NCI-H460 (cell line): Measurements from ENCODE around the gene TIMM44. TPM values are rescaled to one million over a fixed set of nuclear protein-coding genes. Genes with fewer than 3 reads are reported as not detected.
"Not testable (repeated sequence)": the region's sequence is repeated elsewhere in the genome, so short reads cannot be mapped to it uniquely, and the experiment has no call there.

Source experiments
- DNase-seq: peaks from one replicate; pipeline ENCODE4 v3.0.0-alpha.2; 2016; ENCODE audit warnings: low read depth; ENCODE audit errors: extremely low read depth
- total RNA-seq: library from RNA; depleted of rRNA; stranded (reverse); fragments of >200 nt; shearing (Covaris generic); gene quantifications from 2 replicates; pipeline ENCODE4 v1.2.3, GENCODE V29; 2014

TIMM44 gene
- total RNA-seq, 1 experiment from 2014 or later, result 135 TPM

- DNase-seq, result no peak
Observed at GRCh38 chr19:7904074-7905020, 39.1 kb downstream of the TIMM44 start.

GRCh38 chr19:7903244-7904073, 40.0 kb downstream of the TIMM44 start, which contains the start of gene MAP2K7:
TSS of gene MAP2K7 (plus strand) at chr19:7903877. CDS start at chr19:7903945, 68 bp downstream.
- DNase-seq, result peak; percentile 97

- DNase-seq, result no peak
Observed at GRCh38 chr19:7902796-7903243, 40.6 kb downstream of the TIMM44 start.

GRCh38 chr19:7901337-7901736, 42.1 kb downstream of the TIMM44 start:
- no peak for DNase-seq

GRCh38 chr19:7900931-7901330, 42.5 kb downstream of the TIMM44 start:
- no peak for DNase-seq

GRCh38 chr19:7900401-7900870, 43.0 kb downstream of the TIMM44 start:
- DNase-seq, result no peak

- DNase-seq, result no peak
Observed at GRCh38 chr19:7899751-7900378, 43.6 kb downstream of the TIMM44 start.

- DNase-seq, result no peak
Observed at GRCh38 chr19:7898967-7899366, 44.5 kb downstream of the TIMM44 start.

GRCh38 chr19:7897292-7897691, 46.2 kb downstream of the TIMM44 start:
- no peak for DNase-seq

- DNase-seq, result no peak
Observed at GRCh38 chr19:7895565-7895964, 47.9 kb downstream of the TIMM44 start.

GRCh38 chr19:7894612-7895309, 48.7 kb downstream of the TIMM44 start:
- DNase-seq, result no peak

- DNase-seq, result not testable (repeated sequence)
Observed at GRCh38 chr19:7893362-7894101, 49.9 kb downstream of the TIMM44 start.

- no peak for DNase-seq
Observed at GRCh38 chr19:7888826-7889217, 54.6 kb downstream of the TIMM44 start.

- DNase-seq, result peak; percentile 51
Observed at GRCh38 chr19:7888145-7888825, 55.2 kb downstream of the TIMM44 start, which contains the start of gene LRRC8E. TSS of gene LRRC8E (plus strand) at chr19:7888510. CDS start at chr19:7895604, 7,094 bp downstream.

GRCh38 chr19:7887408-7888144, 55.9 kb downstream of the TIMM44 start:
- no peak for DNase-seq

GRCh38 chr19:7885818-7886217, 57.6 kb downstream of the TIMM44 start:
- no peak for DNase-seq

GRCh38 chr19:7883796-7884570, 59.5 kb downstream of the TIMM44 start:
- no peak for DNase-seq
